SU-DHL-6 (cell line): ENCODE data around the gene DCBLD2.

ENCODE experiments used
- H2AFZ ChIP-seq: fragments of 200-600 bp; sonication (generic); 2 replicates; pipeline ENCODE4 v1.6.1; 2014; ENCODE audit warnings: low read depth, mild to moderate bottlenecking, moderate library complexity, mixed read lengths, antibody characterized with exemption, low read length; ENCODE audit not compliant: severe bottlenecking
- H3F3A ChIP-seq: fragments of 200-600 bp; shearing (Covaris generic); 2 replicates; pipeline ENCODE4 v1.6.0; 2016; ENCODE audit warnings: antibody characterized with exemption, mild to moderate bottlenecking; ENCODE audit not compliant: insufficient read depth
- H3K27ac ChIP-seq: fragments of 200-600 bp; sonication (generic); 2 replicates; pipeline ENCODE4 v1.5.1; 2016; ENCODE audit warnings: low read depth, mild to moderate bottlenecking, low read length, moderate library complexity, mixed read lengths
- H3K27me3 ChIP-seq: fragments of 200-600 bp; sonication (generic), shearing (Covaris generic); 2 replicates; pipeline ENCODE4 v1.6.0; 2014; ENCODE audit warnings: mild to moderate bottlenecking, low read length
- H3K36me3 ChIP-seq: fragments of 200-600 bp; sonication (generic); 2 replicates; pipeline ENCODE4 v1.6.1; 2014; ENCODE audit warnings: mild to moderate bottlenecking, low read length, mixed read lengths
- H3K4me2 ChIP-seq: fragments of 300-600, 200-600 bp; shearing (Covaris generic), sonication (generic); 2 replicates; pipeline ENCODE4 v1.6.0; 2014; ENCODE audit warnings: low read length, low read depth, mild to moderate bottlenecking; ENCODE audit not compliant: poor library complexity, severe bottlenecking
- H3K4me3 ChIP-seq: fragments of 200-600 bp; sonication (generic); 2 replicates; pipeline ENCODE4 v1.5.1; 2014; ENCODE audit warnings: antibody characterized with exemption, low read length, mild to moderate bottlenecking, mixed read lengths; ENCODE audit not compliant: insufficient read depth, poor library complexity, severe bottlenecking
- H3K79me2 ChIP-seq: fragments of 200-600 bp; sonication (generic); 2 replicates; pipeline ENCODE4 v1.6.1; 2014; ENCODE audit warnings: mild to moderate bottlenecking, low read length, moderate library complexity; ENCODE audit not compliant: insufficient read depth
- H3K9ac ChIP-seq: fragments of 200-600 bp; sonication (generic); 2 replicates; pipeline ENCODE4 v1.7.0; 2014; ENCODE audit warnings: mild to moderate bottlenecking, low read length
- H3K9me2 ChIP-seq: fragments of 200-600 bp; sonication (generic); replicated peaks from 2 replicates; pipeline ENCODE4 v1.6.1; 2014; ENCODE audit warnings: low read length; ENCODE audit not compliant: insufficient read depth
- H3K9me3 ChIP-seq: fragments of 200-600 bp; sonication (generic); 2 replicates; pipeline ENCODE4 v1.6.1; 2014; ENCODE audit warnings: low read length, mixed read lengths; ENCODE audit not compliant: insufficient read depth
- H4K20me1 ChIP-seq: fragments of 200-600 bp; sonication (generic); 2 replicates; pipeline ENCODE4 v1.6.1; 2014; ENCODE audit warnings: low read depth, mild to moderate bottlenecking, antibody characterized with exemption, low read length, moderate library complexity, mixed read lengths
- CTCF ChIP-seq: fragments of 200-600 bp; sonication (generic); IDR thresholded peaks from one replicate; pipeline ENCODE4 v1.5.1; 2017; ENCODE audit warnings: antibody characterized with exemption, mild to moderate bottlenecking, low read length, moderate library complexity; ENCODE audit not compliant: insufficient read depth, poor library complexity, severe bottlenecking
- EZH2phosphoT487 ChIP-seq: fragments of 200-600 bp; sonication (generic), shearing (Covaris generic); conservative IDR thresholded peaks from 2 replicates; pipeline ENCODE4 v1.6.1; 2018; ENCODE audit warnings: mild to moderate bottlenecking, antibody characterized with exemption, low read length, moderate library complexity, mixed read lengths

The DCBLD2 gene

GRCh38 chr3:98778852-98779413 is 122.6 kb downstream of the DCBLD2 start:
- Histone ChIP-seq H3K4me3 (no peak overlapping the region), H3K79me2 (no peaks in the 10 kb centered on the region), H4K20me1 (no peaks in the 10 kb centered on the region), H3K36me3 (no peaks in the 10 kb centered on the region), H3K9me2 (no peaks in the 10 kb centered on the region), H3F3A (no peaks in the 10 kb centered on the region), H2AFZ (no peak overlapping the region), H3K9ac (no peak overlapping the region), H3K27ac (no peak overlapping the region), H3K9me3 (no peaks in the 10 kb centered on the region), H3K27me3 (no peaks in the 10 kb centered on the region), H3K4me2 (no peak overlapping the region)
- no peak for TF ChIP-seq EZH2phosphoT487
- no peak for TF ChIP-seq CTCF

GRCh38 chr3:98778383-98778782 is 123.1 kb downstream of the DCBLD2 start:
- H3K79me2 ChIP-seq = no peaks in the 10 kb centered on the region
- no peaks in the 10 kb centered on the region for H3K27me3 ChIP-seq
- H3K27ac ChIP-seq = no peak overlapping the region
- H2AFZ ChIP-seq = no peak overlapping the region
- H3K9ac ChIP-seq = no peak overlapping the region
- no peaks in the 10 kb centered on the region for H3K9me3 ChIP-seq
- no peaks in the 10 kb centered on the region for H3F3A ChIP-seq
- H3K4me2 ChIP-seq = no peak overlapping the region
- no peaks in the 10 kb centered on the region for H4K20me1 ChIP-seq
- H3K4me3 ChIP-seq = no peak overlapping the region
- no peaks in the 10 kb centered on the region for H3K36me3 ChIP-seq
- no peak for TF ChIP-seq CTCF
- no peak for TF ChIP-seq EZH2phosphoT487
- no peaks in the 10 kb centered on the region for H3K9me2 ChIP-seq

- Histone ChIP-seq H3K4me3 (no peak overlapping the region), H3K27me3 (no peaks in the 10 kb centered on the region), H3K9me3 (no peaks in the 10 kb centered on the region), H4K20me1 (no peaks in the 10 kb centered on the region), H2AFZ (no peak overlapping the region), H3K9ac (no peak overlapping the region), H3K36me3 (no peaks in the 10 kb centered on the region), H3K9me2 (no peaks in the 10 kb centered on the region), H3K27ac (no peak overlapping the region), H3K79me2 (no peaks in the 10 kb centered on the region), H3K4me2 (no peak overlapping the region), H3F3A (no peaks in the 10 kb centered on the region)
- TF ChIP-seq CTCF (no peak), EZH2phosphoT487 (no peak)
Observed at GRCh38 chr3:98777801-98778220, 123.7 kb downstream of the DCBLD2 start.

GRCh38 chr3:98777286-98777685 is 124.2 kb downstream of the DCBLD2 start:
- no peak for TF ChIP-seq EZH2phosphoT487
- TF ChIP-seq CTCF = no peak
- H3K27me3 ChIP-seq = no peaks in the 10 kb centered on the region
- no peaks in the 10 kb centered on the region for H3K9me3 ChIP-seq
- no peaks in the 10 kb centered on the region for H4K20me1 ChIP-seq
- H3K9ac ChIP-seq = no peak overlapping the region
- H3K36me3 ChIP-seq = no peaks in the 10 kb centered on the region
- H3K9me2 ChIP-seq = no peaks in the 10 kb centered on the region
- no peak overlapping the region for H3K27ac ChIP-seq
- H3K4me3 ChIP-seq = no peak overlapping the region
- H3F3A ChIP-seq = no peaks in the 10 kb centered on the region
- H3K4me2 ChIP-seq = no peak overlapping the region
- no peak overlapping the region for H2AFZ ChIP-seq
- H3K79me2 ChIP-seq = no peaks in the 10 kb centered on the region
